ENCODE measurements around the gene AGBL4.
A peak's percentile ranks its signal among the peaks of the same experiment; 100 is the strongest.

AGBL4 gene

DNA sequence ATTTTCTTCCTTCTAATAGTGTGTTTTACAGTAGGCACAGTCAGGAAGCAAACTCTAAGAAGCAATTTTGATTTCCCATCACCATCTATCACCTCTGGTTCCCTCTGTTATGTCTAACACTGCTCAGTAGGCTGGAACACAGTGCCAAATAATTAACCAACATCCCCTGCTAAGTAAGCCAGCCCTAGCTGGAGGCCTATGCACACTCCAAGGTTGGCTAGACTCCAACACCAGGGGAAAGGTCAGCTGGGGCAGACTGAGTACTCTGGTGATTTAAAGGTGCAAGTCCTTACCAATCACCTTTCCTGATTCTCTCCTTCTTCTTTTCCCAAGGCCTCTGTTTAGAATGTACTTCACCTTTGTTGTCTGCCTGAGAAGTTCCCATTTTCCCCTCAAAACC, 1200.6 kb downstream of the AGBL4 start:
- DNase-seq (ENCODE audit: low spot score): no peak

DNA sequence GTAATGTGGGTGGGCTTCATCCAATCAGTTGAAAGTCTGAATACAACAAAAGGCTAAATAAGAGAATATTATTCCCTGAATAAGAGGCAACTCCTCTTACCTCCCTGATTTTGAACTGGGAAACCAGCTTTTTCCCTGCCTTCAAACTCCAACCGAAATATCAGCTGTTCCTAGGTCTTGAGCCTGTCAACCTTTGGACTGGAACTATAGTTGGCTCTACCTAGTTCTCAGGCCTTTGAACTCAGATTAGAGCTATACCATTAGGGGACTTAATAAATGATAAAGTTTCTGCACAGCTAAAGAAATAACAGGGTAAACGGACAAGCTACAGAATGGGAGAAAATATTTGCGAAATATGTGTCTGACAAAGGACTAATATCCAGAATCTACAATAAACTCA, 1203.3 kb downstream of the AGBL4 start:
- no peak for DNase-seq (ENCODE audit: low spot score)

DNA sequence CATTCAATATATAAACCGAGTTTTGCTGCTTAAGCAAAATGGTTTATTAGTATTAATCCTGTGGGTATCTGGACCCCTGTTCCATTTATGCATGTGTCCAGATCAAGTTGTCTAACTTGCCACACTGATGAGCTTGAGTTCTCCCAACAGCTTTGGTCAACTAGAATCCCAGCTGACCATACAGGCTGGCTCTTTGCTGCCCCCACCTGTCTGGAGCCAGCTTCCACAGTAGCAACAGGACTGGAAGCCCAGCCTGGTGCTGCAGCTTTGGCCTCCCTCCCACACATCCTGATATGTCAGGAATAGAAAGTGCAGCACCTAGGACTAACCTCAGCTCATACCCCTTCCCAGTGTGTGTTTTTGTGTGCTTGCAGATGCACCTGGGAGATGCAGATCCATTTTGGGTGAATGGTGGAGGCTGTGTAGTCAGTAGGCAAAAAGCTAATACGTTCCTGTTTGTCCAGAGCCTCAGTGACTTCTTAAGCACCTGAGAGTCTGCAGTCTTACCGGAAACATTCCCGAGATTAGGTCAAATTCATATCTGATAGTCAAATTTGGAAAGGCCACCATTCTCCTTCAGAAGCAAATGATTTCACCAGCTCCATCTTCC, 1206.1 kb downstream of the AGBL4 start:
- no peak for DNase-seq (ENCODE audit: low spot score)

DNA sequence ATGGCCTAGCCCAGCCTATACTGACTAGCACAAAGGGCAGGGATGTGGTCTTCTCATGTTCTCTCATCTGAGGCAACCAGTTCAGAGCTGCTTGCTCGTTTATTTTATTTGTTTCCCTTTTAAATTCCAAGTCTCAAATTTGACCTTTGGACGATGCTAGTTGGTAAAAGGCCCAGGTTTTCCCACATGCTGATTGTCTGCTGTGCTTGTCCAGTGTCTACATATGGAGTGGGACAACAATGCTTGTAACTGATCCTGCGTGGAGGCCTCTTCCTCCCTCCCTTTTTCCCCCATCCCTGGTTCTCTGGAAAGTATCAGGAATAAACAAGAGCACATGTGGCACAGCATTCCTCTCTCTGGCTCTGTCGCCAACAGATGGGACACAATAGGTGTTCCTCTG, 1213.0 kb downstream of the AGBL4 start:
- DNase-seq (ENCODE audit: low spot score): no peak

GRCh38 chr1:48808496-48808895, 1215.3 kb downstream of the AGBL4 start:
- no peak for DNase-seq (ENCODE audit: low spot score)

GRCh38 chr1:48807554-48808260, 1216.0 kb downstream of the AGBL4 start:
- no peak for DNase-seq (ENCODE audit: low spot score)

DNA sequence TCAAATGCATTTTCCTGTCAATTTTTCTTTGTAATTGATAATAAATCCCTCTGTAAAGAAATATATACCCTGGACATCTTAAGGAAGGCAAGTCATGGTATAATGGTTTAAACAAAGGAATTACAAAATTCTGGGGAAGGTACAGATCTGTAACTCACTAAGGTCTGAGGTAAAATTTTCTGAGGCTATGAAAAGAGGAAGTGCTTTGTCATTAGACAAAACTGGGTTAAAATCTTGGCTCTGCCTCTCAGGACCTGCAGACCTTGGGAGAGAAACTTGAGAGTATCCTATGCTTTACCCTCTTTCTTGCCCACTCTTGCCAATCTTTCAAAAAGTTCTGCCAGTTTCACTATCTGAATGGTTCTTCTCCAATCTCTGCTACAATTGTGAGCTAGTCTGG, 1220.3 kb downstream of the AGBL4 start:
- DNase-seq (ENCODE audit: low spot score): no peak

DNA sequence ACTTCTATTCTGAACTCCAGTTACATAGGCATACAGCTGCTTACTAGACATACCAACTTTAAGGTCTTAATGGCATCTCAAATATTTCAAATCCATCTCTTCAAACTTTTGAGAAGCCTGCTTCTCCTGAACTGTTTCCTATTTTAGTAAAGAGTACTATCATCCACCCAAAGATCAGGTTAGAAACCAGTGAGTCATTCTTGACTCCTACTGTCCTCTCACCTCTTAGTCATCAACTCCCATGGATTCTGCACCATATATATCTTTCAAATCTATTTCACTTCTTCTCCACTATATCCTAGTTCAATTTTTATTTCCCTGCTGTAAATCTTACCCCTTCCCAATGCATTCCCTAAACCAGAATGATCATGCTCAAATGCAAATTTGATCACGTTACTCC, 1228.9 kb downstream of the AGBL4 start:
- no peak for DNase-seq (ENCODE audit: low spot score)

GRCh38 chr1:48793863-48794262, 1229.9 kb downstream of the AGBL4 start:
- DNase-seq (ENCODE audit: low spot score): no peak

GRCh38 chr1:48792961-48793360, 1230.8 kb downstream of the AGBL4 start:
- no peak for DNase-seq (ENCODE audit: low spot score)

DNA sequence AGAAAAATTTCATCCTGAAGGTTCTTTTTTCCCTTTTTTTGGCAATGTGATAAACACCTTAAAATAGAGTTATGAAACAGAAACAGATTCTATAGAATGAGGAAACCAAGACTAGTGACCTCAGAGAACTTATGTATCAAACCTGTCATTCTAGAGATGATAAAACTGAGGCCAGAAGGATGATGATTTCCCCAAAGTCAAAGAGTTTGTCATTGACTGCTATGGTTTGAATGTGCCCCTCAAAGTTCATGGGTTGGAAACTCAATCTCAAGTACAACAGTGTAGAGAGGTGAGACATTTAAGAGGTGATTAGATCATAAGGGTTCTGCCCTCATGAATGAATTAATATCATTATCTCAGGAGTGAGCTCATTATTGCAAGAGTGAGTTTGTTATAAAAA, 1233.4 kb downstream of the AGBL4 start:
- no peak for DNase-seq (ENCODE audit: low spot score)

GRCh38 chr1:48789903-48790302, 1233.9 kb downstream of the AGBL4 start:
- DNase-seq (ENCODE audit: low spot score): no peak

- DNase-seq (ENCODE audit: low spot score): no peak
Observed at GRCh38 chr1:48785869-48786268, 1237.9 kb downstream of the AGBL4 start.

GRCh38 chr1:48784301-48784700, 1239.5 kb downstream of the AGBL4 start:
- no peak for DNase-seq (ENCODE audit: low spot score)

GRCh38 chr1:48777219-48777895, 1246.4 kb downstream of the AGBL4 start:
- DNase-seq (ENCODE audit: low spot score): no peak

GRCh38 chr1:48776393-48777218, 1247.1 kb downstream of the AGBL4 start, which contains the start of gene BEND5:
BEND5 (minus strand) TSS chr1:48776891; CDS start chr1:48776831, 60 bp downstream.
- peak; percentile 26 for DNase-seq (ENCODE audit: low spot score)

DNA sequence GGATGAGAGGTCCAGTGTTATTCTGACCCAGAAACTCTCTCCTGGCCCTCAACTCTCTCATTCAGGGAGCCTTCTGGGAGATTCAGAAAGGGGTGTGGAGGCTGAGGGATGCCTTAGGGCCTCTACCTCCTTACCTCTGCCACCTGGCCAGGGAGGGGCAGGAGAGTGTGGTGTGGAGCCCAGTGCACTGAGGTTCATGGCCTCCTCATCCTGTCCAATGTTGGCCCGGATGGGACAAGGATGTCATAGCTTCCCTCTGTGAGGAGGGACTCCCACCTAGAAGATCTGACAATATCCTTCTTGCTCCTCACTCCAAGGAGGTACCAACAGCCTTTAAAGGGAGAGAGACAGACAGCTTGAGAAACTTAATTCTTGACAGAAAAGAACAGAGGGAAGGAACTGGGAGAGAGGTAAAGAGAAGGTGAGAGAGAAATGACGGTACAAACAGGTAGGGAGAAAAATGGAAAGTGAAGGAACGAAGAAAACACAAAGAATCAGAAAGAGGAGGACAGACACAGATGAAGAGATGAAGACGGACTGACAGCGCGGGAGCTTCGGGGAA, 1247.8 kb downstream of the AGBL4 start:
- DNase-seq (ENCODE audit: low spot score): no peak

- no peak for DNase-seq (ENCODE audit: low spot score)
Observed at GRCh38 chr1:48773133-48773532, 1250.6 kb downstream of the AGBL4 start.

GRCh38 chr1:48772211-48772610, 1251.5 kb downstream of the AGBL4 start:
- no peak for DNase-seq (ENCODE audit: low spot score)

DNA sequence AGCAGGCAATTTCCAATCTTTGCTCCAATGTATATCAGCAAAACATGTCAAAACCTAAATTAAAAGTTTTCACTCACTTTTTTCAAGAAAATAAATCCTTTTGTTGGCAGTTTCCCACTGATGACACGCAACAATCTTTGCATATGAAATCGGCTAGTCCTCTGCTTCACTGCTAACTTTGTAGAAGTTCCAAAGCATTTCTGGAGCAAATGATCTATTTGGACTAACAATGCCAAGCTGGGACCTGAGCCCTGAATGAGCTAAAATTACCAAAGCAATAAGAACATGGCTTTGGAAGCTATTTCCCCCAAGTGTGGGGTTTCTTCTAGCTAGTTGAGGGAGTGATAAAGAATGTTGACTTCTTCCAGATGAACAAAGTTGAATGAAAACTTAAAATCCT, 1252.2 kb downstream of the AGBL4 start:
- no peak for DNase-seq (ENCODE audit: low spot score)

DNA sequence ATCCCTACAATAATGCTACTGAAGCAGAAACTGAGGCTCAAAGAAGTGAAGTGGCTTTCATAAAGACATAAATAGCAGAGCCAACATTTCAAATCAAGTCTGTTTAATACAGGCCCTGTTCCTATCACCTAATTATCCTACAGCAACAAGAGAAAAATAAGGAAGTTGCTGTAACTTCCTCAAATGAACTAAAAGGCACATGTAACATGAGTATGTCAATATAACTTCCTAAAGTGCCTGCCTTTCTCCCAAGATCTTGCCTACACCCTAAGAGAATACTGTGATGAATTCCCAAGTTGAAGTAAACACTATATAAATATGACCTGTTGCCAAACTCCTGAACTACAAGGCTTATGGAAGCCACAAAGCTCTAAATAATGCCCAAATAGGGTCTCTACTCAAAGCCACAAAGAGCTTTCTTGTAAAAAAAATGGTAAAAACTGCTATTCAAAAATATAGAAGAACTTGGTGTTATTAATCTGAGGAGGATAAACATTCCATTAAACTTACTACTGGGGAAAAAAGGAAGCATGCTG, 1255.7 kb downstream of the AGBL4 start:
- DNase-seq (ENCODE audit: low spot score): no peak

DNA sequence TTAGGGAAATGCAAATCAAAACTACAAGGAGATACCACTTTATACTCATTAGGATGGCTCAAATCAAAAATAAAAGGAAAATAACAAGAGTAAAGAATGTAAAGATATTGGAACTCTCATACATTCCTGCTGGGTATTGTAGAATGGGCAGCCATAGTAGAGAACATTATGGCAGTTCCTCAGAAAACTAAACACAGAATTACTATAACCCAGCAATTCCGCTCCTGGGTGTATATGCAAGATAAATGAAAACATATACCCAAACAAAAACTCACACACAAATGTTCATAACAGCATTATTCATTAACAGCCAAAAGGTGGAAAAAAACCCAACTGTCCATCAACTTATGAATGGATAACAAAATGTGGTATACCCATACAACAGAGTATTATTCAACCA, 1258.4 kb downstream of the AGBL4 start:
- no peak for DNase-seq (ENCODE audit: low spot score)

Data from CD4-positive, alpha-beta T cell treated with Interleukin-2 at 100 ng/mL for 4 hours (primary cell).